ENCODE results near the gene C11orf58.

C11orf58 gene

GRCh38 chr11:16801288-16801980, 63.0 kb downstream of the C11orf58 start:
- DNase-seq (ENCODE audit: low read depth in 1 of 2, low spot score in 1 of 2), result no peak

- DNase-seq (ENCODE audit: low read depth in 1 of 2, low spot score in 1 of 2), result no peak
These were observed 65.9 kb downstream of the C11orf58 start for GRCh38 chr11:16804104-16804947.

GRCh38 chr11:16805938-16806337, 67.5 kb downstream of the C11orf58 start:
- no peak for DNase-seq (ENCODE audit: low read depth in 1 of 2, low spot score in 1 of 2)

- DNase-seq (ENCODE audit: low read depth in 1 of 2, low spot score in 1 of 2), result no peak
These were observed 68.3 kb downstream of the C11orf58 start for GRCh38 chr11:16806791-16807190.

GRCh38 chr11:16807306-16807705, 68.9 kb downstream of the C11orf58 start:
- DNase-seq (ENCODE audit: low read depth in 1 of 2, low spot score in 1 of 2), result no peak

Measured in activated T-helper 1 cell treated with anti-CD3 and anti-CD28 coated beads, Interleukin-2, amount 50 U/mL, for 16 hours (primary cell).